Measurements from ENCODE around the gene ADAMTS19.

ADAMTS19 gene

DNA sequence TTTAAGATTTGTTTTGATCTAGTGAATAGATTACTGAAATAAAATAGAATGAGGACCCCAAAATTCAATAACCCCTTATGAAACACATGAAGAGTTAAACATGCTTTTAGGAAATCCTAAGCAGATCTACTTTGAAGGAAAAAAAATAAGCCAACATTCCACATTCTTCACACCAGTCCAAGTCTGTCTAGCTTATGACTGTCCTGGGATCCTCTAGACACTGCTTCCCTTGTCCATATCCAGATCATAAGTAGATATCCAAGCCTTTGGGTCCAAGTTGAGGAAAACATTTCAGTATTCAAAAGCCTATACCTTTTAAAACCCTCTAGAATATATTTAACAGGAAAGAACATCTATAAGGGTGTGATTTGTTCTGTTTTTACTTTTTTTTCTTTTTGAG, 228.9 kb downstream of the ADAMTS19 start:
- no peak for DNase-seq

DNA sequence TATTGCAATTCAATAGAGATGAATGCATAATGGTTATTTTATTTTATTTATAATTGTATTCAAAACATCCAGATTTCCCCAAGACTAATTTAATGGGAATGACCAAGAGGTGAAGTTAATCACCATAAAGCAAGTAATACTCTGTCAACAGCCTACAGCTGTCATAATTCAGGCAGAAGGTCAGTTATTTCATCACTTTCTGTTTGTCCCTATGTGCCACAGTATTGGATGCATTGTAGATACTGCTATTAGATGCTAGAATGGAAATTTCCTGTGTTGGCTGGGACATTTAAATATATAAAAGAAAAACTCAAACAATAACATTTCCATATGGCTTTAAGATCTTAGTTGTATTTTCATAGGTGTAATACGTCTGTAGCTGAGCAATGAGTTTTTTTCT, 231.1 kb downstream of the ADAMTS19 start:
- no peak for DNase-seq

DNA sequence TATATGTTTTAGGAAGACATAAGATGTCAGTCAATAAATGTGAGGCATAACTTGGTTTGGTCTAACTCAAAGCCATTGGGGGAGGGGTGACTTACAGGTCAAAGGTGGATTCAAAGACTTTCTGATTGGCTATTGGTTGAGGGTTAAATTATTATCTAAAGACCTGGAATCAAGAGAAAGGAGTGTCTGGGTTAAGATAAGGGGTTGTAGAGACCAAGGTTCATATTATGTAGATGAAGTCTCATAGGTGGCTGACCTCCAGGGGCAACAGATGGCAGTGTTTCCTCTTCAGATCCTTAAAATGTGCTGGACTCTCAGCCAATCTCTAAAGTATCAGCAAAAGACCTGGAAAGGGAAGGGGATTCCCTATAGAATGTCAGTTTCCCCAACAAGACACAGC, 236.5 kb downstream of the ADAMTS19 start:
- DNase-seq: no peak

DNA sequence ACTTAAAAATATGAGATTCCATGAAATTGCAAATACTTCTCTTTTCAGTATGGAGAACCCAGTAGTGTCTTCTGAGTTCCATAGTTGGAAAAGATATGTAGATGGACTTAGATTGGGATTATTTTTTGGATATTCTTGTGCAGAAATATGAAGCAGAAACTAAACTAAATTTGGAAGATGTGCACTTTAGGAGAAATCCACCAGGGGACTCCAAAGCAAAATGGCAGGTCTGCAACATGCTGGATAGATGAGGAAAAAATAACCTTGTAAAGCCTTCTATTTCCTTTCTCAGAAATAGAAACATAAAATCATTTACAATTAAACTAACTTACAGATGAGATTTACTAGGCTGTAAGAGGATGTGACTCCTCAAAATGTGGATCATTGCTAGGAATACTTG, 238.6 kb downstream of the ADAMTS19 start:
- DNase-seq: peak; percentile 1

DNA sequence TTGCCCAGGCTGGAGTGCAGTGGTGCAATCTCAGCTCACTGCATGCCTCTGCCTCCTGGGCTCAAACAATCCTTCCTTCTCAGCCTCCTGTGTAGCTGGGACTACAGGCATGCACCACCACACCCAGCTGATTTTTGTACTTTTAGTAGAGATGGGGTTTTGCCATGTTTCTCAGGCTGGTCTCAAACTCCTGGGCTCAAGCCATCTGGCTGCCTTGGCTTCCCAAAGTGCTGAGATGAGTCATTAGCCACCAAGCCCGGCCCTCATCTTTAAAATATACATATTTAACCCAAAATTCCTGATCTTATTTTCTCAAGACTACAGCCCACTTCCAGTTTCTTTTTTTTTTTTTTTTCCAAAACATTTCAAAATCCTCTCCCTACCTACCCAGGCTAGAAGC, 256.1 kb downstream of the ADAMTS19 start:
- DNase-seq: peak; percentile 39

DNA sequence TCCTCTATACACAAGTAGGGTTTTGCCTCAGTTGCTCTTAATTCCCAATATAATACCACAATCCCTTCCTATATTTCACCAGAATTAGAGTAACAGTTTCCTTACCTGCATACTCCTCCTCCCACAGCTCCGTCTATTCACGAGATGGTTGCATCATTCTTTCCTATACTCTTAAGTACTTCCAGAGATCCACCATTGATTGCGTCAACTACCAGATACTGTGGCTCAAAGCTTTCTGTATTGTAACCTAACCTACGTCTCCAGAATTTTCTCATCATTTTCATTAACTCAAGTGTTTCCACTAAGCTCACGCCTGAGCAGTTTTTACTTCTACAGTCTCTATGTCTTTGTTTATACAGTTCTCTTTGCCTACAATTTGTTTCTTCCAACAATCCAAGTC, 256.6 kb downstream of the ADAMTS19 start:
- peak; percentile 32 for DNase-seq

DNA sequence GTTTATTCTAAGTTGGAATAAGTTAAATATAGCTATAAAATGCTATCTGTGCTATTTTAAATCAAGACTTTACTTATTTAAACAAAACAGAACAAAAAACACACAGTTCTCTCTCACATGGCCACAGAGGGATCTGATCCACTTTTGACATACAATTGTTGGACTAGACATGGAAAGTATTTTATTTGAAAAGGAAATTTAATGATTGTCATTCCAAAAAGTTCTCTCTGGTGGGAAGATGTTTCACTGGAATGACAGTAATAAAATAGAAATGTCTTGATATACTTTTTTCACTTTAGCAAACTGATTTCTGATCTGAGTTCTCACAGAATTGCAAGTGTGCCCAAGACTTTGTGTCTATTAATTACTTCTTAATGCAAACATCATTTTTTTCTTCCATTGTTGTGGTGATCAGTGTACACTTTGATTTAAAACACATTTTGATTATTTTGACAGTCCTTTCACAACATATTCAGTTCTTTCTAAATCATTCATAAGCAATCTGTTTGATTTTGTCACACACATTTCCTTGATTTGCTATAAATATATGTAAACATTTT, 257.7 kb downstream of the ADAMTS19 start:
- DNase-seq: no peak

DNA sequence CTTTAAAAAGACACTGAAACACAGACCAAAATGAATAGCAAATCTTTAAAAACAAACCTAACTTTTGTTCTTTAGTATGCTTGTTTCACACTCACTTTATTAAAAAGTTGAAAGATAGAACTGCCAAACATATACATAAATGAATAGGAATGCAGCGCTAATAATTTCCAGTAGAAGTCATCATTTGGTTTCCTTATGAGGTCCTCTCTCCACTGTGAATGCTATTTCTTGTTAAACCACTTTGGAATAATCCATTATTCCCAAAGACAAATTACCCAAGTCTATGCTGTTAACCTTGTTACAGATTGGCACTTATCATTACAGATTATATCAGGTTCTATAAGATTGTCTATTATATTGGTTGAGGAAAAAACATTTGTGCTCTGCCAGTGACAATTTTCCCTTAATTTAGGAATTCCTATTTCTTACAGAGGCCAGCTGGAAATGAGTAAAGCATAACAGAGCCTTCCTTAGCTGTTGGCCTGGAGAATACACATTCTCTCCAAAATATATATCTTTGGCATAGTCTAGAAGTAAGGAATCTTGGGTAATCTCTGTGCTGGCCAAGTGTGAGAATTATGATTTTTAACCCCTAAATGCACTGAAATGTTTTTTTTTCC, 258.5 kb downstream of the ADAMTS19 start:
- peak; percentile 30 for DNase-seq

DNA sequence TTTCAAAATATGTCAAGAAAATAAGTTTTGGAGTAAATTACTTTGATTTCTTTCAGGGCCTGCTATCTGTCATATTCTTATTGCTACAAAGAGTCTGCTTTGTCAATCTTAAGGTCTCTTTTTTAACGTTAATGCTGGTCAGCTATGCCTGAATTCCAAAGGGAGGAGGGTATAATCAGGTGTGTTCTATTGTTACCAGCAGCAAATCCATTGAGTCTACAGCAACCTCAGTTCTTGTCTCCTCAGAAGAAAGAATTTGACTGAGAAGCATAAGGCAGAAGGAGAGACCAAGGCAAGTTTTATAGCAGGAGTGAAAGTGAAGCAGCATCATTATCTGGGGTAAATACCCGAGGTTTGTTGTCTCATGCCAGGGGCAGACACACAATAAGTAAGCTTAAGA, 264.1 kb downstream of the ADAMTS19 start:
- no peak for DNase-seq

DNA sequence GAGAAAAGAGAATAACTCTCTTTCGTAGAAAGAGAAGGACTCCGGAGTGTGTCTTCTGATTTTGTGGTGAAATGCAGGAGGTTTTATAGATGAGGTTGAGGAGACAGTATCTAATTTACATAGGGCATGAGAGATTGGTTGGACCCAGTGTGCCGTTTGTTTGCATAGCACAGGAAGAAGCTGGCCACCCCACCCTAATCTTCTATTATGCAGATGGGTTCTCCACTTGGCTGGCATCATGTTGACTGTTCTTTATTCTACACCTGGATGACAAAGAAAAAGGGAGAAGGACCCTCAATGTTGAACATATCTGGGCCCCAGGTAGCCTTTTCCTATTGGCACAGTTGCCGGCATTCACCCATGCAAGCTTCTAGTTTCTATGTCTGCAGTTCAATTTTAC, 264.5 kb downstream of the ADAMTS19 start:
- DNase-seq: no peak

DNA sequence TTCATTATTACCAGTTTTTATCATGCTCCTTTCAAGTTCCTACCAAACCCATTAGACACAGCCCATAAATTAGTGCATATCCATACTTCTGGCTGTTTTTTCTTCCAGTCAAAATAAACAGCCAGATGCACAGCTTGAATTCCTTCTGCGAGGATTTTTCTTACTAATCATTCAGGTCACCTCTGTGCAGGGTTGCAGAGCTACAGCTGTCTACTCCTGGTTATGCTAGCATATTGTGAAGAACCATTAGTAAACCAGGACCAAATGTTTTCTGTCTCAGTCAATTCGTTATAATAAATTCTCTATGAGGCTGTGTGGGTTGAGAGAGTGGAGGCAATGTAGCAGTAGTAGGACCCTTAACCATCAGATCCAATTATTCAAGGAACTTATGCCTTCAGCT, 279.7 kb downstream of the ADAMTS19 start:
- no peak for DNase-seq

DNA sequence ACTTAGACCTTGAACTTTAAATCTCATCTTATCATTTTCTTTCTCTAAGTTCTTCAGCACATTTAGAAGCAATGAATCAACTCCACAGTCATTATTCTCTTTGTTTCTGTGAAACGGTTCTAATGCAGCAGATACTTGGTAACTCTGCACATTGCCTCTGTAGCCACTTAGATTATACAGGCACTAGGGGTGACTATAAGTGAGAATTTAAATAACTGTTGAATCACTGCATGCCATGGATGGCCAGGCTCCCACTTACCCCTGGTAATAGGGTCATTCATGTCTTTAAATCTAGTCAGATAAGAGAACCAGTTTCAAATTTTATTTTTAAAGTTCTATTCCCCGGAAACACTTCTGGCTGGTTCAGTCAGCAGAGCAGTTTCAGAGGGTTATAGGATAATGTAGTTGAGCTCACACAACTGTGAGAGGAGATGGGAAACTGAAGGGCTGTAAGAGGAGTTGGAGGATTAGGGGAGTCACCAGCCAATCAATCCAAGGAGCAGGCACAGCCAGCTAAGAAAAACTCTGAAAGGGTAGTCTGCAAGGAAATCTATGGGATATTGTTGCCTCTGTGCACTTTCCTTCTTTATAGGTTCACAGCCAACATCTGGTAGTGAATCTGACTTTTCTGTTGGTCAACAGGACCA, 283.6 kb downstream of the ADAMTS19 start:
- no peak for DNase-seq

DNA sequence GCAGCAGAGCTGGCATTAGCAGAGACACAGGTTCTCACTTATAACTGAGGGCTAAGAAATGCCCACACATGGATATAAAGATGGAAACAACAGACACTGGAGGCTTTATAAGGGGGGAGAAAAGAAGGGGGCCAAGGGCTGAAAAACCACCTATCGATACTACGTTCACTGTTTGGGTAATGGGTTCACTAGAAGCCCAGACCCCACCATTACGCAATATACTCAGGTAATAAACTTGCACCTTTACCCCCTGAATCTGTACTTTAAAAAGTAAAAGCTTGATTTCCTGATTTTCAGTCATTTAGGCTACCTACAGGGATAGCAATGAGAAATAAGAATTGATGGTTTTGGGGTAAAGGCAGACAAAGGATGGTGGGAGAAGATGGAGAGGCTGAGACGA, 285.9 kb downstream of the ADAMTS19 start:
- no peak for DNase-seq

DNA sequence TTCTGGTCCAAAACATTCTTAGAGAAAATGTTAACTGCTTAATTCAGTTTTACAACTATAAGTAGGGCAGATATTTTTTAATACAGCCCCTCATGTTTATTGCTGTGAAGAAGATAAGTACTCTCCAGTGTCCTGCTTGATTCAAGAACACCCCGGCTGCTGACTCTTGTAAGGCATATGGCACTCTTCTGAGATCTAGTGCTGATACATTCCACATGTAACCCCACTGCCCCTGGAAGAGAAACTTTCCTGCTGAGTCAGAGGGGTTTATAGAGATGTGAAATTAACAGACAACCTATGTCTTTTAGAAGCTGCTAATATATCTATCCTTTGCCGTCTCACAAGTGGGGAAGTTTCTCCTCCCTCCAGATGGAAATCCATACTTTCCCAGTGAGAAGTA, 286.8 kb downstream of the ADAMTS19 start:
- DNase-seq: peak; percentile 48

DNA sequence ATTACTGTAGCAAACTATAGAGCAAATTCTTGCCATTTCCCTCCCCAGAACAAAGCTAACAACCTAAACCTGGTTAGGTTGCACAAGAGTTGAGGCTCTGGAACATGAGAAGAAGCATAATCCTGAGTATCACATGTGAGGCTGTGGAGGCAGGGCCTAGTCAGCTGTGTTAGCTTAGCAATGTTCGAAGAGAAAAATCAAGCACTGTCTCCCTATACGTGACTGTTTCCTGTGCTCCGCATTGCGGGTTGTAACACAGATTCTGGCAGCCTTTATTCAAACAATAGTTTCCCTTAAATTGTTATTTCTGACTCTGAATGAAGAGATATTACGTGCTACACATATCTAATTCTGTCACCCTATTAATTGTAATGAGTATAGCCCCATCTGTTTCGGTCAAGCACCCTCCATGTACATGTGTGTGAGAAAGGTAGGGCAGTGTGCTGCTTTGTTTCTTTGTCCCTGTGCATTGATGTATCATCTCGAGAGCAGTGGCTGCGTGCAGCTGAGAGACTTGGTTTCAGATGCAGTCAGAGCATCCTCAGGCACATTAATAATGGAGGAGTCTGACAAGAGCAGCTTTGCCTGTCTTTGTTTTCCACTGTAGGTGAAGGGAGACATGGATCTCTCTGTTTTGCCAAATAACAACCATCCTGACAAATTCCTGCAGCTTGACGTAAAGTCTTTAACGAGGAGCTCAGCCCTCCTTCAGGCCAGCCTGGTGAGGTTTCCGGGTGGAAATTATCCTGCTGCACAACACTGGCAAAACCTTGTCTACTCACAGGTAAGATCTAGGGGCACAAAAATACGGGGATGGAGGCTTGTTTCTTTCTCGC, 287.7 kb downstream of the ADAMTS19 start, which contains the start of gene MINAR2:
Gene MINAR2 (plus strand): TSS at position 523 of the 836 bp plus-strand sequence. CDS start 97 bp downstream, at position 620.
- DNase-seq: no peak

DNA sequence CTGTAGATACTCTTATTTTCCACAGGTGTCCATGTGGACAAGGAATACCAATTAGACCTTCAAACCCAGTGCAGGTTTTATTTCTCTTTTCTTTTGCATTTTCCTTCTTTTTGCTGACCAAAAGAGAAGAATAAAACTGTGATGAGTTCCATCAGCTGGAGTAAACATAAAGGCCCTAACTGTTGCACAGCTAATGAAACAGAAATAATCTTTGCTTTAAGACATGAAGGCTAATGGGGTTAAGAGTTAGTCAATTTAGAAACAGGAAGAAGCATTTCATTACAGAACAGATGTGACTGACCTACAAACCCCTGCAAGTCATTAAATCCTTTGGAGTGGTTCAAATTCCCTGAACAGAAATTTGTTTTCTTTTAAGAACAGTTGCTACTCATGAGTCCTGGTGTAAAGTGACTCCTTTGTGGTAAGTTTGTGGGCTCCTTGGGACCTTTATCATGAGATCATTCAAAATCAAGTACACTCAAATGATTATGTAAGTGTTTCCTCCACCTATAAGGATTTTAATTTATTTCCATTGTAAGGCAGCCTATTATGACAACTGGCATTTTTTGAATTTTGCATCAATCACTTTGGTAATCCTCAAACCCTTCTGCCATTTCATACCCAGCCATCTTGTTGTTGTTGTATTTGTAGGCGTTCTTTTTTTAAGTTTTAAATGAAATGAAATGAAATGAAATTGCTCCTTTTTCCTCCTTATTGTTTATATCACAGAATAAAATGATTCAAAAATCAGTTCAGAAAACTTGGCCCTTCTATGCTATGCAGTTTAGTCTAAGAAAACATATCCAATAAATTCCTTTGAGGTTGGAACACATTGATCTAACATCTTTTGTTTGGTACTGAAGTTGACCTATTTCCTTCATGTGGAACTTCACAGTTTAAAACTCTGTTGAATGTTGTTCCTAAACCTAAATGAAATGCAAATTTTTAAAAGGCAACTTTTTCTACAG, 289.1 kb downstream of the ADAMTS19 start:
- DNase-seq: no peak

DNA sequence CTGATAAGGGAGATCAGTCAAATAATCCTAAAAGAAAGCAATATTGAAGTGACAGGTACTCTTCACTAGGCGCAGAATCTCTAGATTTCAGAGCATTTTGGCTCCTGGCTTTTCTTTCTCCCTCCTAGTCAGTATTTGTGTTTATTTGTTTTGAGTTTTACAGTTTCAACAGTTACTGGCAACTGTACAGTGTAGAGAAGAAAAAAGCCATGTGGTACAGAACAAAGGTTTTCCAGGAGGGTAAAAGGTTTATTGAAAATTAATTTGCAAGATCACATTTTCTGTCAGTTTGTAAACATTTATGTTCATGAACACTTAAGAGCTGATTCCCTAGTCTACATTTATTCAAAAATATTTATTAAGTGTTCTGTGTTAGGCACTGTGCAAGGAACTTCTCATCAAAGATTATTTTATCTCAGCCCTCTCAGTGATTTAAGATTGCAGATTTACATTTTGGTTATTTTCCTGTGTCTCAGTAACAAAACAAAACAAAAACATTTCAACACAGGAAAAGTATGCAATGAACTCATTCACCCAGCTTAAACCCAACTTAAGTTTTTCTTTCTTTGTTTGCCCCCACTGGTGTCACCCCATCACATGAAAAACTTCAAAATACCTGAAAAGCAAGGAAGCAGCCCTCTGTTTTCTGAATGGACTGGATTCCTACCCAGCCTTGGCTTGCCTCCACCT, 300.7 kb downstream of the ADAMTS19 start:
- DNase-seq: no peak

DNA sequence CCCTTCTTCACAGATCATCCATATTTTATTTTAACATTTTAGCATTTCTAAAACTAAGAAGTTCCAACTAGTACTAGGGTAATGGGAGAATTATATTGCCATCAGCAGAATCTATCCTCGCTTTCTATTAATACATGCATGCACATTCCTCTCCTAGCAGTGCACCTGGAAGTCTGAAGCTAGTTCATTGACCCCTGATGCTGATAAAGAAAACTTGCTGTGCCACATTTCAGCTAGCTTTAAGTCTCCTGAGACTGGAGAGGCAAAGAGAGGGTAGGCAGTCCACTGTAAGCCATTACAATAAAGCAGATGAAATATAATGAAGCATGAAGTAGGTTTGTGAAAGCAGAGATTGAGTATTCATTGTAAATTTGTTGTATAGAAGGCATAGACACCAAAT, 303.6 kb downstream of the ADAMTS19 start:
- no peak for DNase-seq

DNA sequence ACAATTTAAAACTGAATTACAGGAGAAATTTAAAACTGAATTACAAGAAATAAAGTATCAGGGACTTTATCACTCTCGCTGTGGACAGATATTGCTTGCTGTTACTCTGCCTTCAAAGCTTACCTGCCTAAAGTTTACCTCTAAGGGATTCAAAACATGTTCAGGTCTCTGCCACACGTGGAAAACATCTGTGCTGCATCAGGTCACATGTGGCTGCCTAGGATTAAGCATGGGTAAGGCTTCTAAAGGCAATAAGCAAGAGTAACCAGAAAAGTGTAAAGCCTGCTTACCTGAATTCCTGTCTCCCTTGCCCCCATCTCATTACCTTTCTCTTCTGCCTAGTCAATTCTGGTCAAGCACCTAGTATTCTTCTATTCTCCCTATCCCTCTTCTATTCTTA, 306.7 kb downstream of the ADAMTS19 start:
- DNase-seq: no peak

DNA sequence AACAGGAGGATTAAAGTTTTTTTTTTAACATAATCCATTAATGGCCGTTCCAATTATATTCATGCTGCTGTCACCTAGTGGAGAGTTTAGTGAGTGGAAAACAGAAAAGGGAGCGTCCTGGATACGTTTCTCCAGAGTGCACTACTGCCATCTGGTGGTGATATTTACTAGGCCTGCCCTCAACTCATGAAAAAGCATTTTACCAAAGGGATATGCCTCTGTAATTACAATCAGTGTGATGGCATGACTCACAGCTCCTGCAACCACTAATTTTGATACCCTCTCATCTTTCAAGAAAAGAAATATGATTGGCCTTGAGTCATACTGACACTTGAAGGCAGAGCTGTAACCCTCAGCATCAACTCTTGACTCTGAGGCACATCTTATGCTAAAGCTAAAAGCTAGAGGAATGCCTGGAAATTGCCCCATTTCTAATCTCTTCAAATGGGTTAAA, 307.9 kb downstream of the ADAMTS19 start:
- DNase-seq: peak; percentile 92

DNA sequence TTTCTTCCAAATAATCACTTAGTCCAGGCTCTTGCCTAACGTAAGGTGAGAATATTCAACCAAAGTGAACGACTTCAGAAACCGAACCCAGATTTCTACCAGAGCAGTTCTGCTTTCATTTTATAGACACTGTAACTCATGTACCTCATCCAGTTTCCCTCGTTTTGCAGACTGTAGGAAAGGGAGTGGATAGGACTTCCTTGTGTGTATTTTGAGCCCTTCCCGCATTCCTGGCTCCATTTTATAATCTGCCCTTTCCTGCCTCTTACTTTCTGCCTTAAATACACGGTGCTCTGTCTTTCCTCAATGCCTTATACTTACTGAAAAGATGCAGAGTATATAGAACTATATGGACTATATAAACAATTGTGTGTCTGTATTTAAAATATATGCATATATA, 308.6 kb downstream of the ADAMTS19 start:
- DNase-seq: no peak

Data from fibroblast of skin of right quadriceps (primary cell).